ENCODE measurements around the gene ZNF14. TPM values are rescaled to one million over a fixed set of nuclear protein-coding genes. Genes with fewer than 3 reads are reported as not detected.
"Not testable (repeated sequence)": the region's sequence is repeated elsewhere in the genome, so short reads cannot be mapped to it uniquely, and the experiment has no call there.

The ZNF14 gene
- total RNA-seq, 1 donor from 2014 or later: 6.4 TPM

DNA sequence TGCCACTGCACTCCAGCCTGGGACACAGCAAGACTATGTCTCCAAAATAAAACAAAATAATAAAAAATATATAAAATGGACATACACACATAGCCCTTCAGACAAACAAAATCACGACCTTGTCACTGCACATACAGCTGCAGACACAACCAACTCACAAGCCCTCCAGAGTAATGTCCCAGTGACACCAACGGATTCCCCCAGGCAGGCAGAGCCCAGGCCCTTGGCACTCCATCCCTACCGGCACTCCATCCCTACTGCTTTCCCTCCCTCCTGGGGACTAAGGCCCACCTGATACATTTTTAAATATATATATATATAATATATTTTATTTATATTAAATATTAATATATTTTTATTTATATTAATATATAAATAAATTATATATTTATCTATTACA, 45.8 kb downstream of the ZNF14 start:
- DNase-seq (ENCODE audit: low spot score): no peak

DNA sequence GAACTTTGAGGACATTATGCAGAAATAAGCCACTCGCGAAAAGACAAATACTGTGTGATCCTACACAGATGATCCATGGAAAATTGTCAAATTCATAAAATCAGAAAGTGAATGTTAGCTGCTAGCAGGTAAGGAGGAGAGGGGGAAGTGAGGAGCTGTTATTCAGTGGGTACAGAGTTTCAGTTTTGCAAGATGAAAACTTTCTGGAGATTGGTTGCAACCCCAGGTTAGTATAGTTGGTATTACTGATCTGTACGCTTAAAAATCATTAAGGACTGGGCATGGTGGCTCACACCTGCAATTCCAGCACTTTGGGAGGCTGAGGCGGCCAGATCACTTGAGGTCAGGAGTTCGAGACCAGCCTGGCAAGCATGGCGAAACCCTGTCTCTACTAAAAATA, 46.3 kb downstream of the ZNF14 start:
- DNase-seq (ENCODE audit: low spot score): no peak

DNA sequence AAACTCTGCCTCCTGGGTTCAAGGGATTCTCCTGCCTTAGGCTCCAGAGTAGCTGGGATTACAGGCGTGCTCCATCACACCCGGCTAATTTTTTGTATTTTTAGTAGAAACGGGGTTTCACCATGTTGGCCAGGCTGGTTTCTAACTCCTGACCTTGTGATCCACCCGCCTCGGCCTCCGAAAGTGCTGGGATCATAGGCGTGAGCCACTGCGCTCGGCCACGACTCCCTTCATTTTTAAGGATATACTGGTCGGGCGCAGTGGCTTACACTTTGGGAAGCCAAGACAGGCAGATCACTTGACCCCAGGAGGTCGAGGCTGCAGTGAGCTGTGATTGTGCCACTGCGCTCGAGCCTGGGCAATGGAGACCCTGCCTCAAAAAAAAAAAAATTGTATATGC, 46.8 kb downstream of the ZNF14 start:
- not testable (repeated sequence) for DNase-seq (ENCODE audit: low spot score)

DNA sequence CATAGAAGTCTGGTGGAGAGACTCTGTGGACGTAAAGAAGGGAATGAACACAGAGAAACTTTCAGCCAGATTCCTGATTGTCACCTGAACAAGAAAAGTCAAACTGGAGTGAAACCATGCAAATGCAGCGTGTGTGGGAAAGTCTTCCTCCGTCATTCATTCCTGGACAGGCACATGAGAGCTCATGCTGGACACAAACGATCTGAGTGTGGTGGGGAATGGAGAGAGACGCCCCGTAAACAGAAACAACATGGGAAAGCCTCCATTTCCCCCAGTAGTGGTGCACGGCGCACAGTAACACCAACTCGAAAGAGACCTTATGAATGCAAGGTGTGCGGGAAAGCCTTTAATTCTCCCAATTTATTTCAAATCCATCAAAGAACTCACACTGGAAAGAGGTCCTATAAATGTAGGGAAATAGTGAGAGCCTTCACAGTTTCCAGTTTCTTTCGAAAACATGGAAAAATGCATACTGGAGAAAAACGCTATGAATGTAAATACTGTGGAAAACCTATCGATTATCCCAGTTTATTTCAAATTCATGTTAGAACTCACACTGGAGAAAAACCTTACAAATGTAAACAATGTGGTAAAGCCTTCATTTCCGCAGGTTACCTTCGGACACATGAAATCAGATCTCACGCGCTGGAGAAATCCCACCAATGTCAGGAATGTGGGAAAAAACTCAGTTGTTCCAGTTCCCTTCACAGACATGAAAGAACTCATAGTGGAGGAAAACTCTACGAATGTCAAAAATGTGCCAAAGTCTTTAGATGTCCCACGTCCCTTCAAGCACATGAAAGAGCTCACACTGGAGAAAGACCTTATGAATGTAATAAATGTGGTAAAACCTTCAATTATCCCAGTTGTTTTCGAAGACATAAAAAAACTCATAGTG, 53.5 kb downstream of the ZNF14 start:
- DNase-seq (ENCODE audit: low spot score): no peak

DNA sequence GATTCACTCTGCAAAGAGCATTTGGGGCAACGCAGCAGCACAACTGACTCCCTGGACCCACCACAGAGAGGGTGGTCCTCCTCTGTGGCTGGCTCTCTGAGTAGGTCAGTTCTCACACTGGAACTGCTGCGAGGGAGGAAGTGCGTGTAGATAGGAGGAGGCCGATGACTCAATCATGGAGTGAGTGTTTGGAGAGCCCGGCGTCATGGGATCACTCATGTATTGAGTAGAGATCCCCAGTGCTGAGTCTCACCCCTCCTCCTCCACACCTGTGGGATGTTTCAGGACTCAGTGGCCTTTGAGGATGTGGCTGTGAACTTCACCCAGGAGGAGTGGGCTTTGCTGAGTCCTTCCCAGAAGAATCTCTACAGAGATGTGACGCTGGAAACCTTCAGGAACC, 55.3 kb downstream of the ZNF14 start:
- no peak for DNase-seq (ENCODE audit: low spot score)

DNA sequence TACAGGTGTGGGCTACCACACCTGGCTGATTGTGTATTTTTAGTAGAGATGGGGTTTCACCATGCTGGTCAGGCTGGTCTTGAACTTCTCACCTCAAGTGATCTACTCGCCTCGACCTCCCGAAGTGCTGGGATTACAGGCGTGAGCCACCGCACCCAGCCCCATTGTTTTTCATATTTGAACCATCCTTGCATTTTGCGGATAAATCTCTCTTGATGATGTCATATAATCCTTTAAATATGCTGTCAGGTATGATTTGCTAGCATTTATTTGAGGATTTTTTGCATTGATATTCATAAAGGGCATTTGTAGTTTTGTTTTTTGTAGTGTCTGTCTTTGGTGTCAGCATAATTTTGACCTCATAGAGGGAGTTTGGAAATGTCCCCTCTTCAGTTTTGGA, 58.6 kb downstream of the ZNF14 start:
- DNase-seq (ENCODE audit: low spot score): no peak

DNA sequence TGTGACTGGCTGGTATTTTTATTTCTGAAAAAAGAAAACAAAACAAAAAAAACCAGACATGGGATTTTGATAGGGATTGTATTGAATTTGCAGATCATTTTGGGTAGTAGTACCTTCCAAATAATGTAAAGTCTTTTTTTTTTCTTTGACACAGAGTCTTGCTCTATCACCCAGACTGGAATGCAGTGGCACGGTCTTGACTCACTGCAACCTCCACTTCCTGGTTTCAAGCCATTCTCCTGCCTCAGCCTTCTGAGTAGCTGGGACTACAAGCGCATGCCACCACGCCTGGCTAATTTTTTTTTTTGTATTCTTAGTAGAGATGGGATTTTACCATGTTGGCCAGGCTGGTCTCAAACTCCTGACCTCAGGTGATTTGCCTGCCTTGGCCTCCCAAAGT, 60.1 kb downstream of the ZNF14 start:
- DNase-seq (ENCODE audit: low spot score): no peak

DNA sequence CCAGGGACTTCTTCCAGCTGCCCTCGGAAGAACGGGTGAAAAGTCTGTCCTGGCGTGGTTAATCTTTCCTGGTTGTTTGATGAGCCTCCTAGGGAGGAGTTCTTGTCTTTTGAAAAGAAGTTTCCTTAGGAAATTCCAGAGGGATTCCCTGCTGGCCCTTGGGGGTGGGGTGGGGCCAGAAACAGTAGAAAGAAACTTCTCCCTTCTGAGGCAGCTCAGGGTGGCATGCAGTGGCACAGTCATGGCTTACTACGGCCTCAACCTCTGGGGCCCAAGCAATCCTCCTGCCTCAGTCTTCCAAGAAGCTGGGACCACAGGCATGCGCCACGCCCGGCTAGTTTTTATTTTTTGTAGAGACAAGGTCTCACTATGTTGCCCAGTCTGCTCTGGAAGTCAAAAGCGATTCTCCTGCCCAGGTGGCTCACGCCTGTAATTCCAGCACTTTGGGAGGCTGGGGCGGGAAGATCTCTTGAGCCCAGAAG, 62.8 kb downstream of the ZNF14 start:
- no peak for DNase-seq (ENCODE audit: low spot score)

DNA sequence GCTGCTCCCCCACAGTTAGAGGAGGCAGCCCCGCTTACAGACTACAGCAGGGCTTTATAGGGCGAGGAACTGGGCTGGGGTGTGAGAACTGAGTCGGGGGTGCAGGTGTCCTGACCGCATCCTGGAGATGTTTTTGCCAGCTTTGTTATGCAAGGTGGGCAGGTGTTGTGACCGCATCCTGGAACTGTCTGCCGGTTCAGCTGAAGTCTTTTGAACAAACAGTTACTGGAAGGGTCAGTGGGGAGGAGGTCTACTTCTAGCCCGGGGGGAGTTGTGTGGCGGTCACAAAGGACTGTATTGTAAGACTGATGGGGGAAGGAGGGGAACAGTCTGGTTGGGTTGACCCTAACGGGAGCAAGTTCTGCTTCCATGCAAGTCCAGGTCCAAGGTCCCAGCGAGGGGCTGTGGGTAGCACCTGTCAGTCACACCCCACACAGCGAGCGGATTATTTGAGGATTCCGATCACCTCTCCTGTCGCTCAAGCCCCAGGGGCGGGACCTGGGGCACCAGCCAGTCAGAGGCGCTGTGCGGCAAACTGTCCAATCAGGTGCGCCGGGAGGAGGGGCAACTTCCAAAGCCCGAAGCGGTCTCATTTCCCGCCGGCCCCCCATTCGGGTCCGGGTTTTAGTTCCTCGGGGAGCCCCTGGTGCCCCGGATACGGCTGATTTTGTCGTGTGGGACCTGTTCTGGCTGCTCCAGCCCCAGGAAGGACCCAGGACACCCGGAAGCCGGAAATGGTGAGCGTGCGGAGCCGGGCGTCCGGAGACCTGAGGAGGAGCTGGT, 64.5 kb downstream of the ZNF14 start, which contains the start of gene ZNF101:
TSS of gene ZNF101 (plus strand) at position 610 of the 783 bp plus-strand sequence. CDS start at position 735, 125 bp downstream.
- peak; percentile 93 for DNase-seq (ENCODE audit: low spot score)

DNA sequence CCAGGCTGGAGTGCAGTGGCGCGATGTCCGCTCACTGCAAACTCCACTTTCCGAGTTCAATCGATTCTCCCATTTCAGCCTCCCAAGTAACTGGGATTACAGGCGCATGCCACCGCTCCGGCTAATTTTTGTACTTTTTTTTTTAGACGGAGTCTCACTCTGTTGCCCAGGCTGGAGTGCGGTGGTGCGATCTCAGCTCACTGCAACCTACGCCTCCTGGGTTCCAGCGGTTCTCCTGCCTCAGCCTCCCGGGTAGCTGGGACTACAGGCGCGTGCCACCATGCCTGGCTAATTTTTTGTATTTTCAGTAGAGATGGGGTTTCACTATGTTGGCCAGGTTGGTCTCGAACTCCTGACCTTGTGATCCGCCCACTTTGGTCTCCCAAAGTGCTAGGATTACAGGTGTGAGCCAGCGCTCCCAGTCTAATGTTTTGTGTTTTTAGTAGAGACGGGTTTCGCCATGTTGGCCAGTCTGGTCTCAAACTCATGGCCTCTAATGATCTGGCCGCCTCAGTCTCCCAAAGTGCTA, 67.4 kb downstream of the ZNF14 start:
- not testable (repeated sequence) for DNase-seq (ENCODE audit: low spot score)

DNA sequence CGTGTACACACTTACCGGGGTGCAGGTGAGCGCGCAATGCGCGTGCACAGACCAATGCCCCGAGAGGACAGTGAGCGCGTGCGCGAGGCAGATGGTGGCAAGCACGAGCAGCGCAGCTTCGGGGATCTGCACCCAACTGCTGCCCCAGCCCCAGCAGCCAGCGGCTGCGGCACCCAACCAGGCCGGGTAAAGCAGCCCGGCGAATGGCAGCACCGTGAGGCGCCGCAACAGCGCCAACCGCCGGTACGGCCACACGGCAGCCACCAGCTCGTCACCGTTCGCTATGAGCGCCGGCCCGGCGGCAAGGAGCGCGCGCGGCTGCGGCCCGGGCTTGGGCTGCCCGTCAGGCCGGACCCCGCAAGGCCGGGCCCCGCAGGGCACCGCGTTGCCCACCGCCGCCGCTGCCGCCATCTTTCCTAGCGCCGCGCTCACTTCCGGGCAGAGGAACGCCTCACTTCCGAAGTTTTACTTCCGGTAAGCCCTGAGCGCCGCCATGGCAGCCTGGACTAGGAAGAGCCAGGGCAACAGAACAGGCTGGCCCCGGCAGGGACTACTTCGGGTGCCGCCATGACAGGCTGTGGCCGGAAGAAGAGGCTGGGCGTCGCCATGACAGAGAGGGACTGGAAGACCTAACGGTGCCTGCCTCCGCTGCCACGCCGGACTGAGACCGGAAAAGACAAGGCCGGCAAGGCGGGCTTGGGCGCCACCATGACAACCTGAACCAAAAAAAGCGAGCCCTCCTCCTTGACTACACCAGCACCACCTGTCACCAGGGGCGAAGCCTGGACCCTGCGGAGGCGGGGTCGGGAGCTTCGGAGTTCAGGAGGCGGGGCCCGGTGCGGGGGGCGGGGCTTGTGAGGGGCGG, 69.4 kb downstream of the ZNF14 start, which contains the start of gene ATP13A1:
TSS of gene ATP13A1 (minus strand) at position 421 of the 865 bp plus-strand sequence. CDS start at position 411, 10 bp downstream.
- peak; percentile 98 for DNase-seq (ENCODE audit: low spot score)

DNA sequence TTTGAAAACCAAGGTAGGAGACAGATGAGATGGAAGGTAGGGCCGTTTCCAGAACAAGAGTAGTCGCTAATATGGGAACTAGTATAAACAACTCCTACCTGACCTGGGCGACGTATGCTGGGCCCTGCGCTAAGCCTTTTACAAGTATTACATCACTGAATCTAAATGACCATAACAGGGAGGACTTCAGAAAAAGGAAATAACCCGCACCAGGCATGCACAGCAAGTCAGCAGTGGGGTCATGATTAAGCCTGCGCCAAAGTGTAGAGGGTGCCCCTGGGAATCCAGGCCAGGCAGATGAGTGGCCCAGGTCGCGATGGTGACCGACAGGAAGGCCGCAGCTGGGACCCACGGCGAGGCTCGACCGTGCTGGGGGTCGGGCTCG, 70.0 kb downstream of the ZNF14 start:
- DNase-seq (ENCODE audit: low spot score): no peak

DNA sequence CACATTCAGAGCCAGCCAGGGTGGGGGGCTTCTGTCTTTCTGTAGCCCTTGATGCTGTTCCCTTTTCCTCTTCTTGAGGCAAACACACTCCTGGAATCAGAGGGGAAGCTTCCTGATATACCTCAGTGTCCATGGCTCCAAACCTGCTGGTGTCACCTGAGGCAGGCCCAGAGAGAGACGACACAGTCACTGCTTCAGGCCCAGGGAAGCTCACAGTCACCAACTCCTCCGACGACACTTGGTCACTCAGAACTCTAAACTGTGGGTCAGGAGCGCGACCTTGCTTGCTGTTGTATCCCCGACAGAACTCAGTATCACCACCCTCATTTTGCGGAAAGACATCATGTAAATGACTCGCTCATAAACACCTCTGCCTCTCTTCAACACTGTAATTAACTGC, 70.6 kb downstream of the ZNF14 start:
- no peak for DNase-seq (ENCODE audit: low spot score)

DNA sequence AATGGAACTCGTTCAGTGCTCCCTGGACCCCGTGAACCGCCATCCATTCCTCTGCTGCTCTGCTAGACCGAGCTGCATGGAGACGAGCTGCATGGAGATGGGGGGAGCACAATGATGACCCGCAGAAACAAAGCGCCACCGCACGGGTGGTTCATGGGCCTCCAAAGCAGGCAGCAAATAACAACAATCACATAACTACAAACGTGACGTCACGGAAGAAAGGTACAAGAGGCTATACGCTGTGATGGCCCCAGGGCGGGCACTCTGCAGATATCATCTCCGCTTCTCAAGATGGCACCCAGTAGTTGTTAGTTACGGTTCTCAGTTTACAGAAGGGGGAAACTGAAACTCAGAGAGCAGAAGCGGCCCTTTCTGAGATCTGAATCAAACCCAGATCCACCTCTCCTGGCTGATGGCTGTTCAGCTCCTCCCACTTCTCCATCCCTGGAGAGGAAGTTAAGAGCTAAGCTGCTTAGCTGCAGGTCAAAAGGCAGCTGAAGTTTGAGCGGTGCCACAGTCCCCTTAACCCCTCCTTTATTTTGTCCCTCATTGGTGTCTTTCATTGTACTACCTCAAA, 71.1 kb downstream of the ZNF14 start:
- DNase-seq (ENCODE audit: low spot score): no peak

DNA sequence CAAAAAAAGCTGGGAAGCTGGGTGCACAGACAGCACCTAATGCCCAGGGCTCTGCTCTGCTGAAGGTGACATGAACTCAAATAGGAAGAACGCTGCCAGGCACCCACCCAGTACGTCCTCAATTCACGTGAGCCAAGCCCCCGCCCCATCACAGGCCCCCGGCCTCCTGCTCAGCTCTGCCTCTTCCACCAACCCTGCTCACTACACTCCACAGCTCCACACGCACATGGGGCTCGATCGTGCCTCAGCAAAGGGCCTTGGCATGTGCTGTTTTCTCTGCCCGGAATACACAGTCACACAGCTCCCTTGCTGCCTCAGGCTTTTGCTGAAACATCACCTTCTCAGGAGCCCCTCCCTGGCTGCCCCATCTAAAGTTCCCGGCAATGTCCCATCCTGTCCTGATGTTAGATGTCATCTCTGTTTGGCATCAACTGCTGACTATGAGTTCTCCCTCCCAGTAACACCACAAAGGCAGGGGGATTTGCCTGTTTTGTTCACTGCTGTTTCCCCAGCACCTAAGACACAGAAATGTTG, 71.7 kb downstream of the ZNF14 start:
- DNase-seq (ENCODE audit: low spot score): no peak

Other genes starting within 250 kb of the ZNF14 start
- gene TSSK6, start 217.6 kb downstream of the ZNF14 start, total RNA-seq: 3.3 TPM
- 376 TPM for gene NDUFA13, start 216.9 kb downstream of the ZNF14 start, total RNA-seq
- 8.9 TPM for gene YJEFN3, start 204.2 kb downstream of the ZNF14 start, total RNA-seq
- gene CILP2, start 194.8 kb downstream of the ZNF14 start, total RNA-seq: 0.26 TPM
- gene PBX4, start 114.4 kb downstream of the ZNF14 start, total RNA-seq: 9.9 TPM
- 44.3 TPM for gene LPAR2, start 104.9 kb downstream of the ZNF14 start, total RNA-seq
- 28.5 TPM for gene GMIP, start 89.5 kb downstream of the ZNF14 start, total RNA-seq
- gene ATP13A1, start 69.4 kb downstream of the ZNF14 start, total RNA-seq: 86.5 TPM
- 9.2 TPM for gene ZNF101, start 64.3 kb downstream of the ZNF14 start, total RNA-seq
- 28.9 TPM for gene ZNF506, start 88.6 kb upstream of the ZNF14 start, total RNA-seq
- gene ZNF253, start 132.8 kb upstream of the ZNF14 start, total RNA-seq: 16.0 TPM
- gene ZNF93, start 167.8 kb upstream of the ZNF14 start, total RNA-seq: 3.9 TPM

Data from mucosa of gallbladder (tissue), 1 donor.